H1 (cell line): ENCODE measurements around the gene TK1. TPM values are rescaled to one million over a fixed set of nuclear protein-coding genes. Genes with fewer than 3 reads are reported as not detected.

ENCODE experiments used
- CTCF ChIA-PET: fragments of 300-600 bp; sonication (Branson Sonifier 250); formaldehyde crosslinking; loops from one replicate; lab custom pipeline; 2021; ENCODE audit not compliant: partially characterized antibody; lab: Charles Lee
- POLR2A ChIA-PET: fragments of 300-600 bp; sonication (Branson Sonifier 250); formaldehyde crosslinking; loops from one replicate; lab custom pipeline; 2021; ENCODE audit warnings: inconsistent platforms; ENCODE audit not compliant: partially characterized antibody; lab: Charles Lee
- DNase-seq, 2 experiments: peaks; one replicate each; pipeline versions ENCODE4 v3.0.0 to v3.0.0-alpha.2; 2010 to 2022; ENCODE audit warnings: low spot score in 2 of 2, low read depth in 1 of 2, mixed read lengths in 1 of 2
- FAIRE-seq: peaks from 2 replicates; lab custom pipeline; 2011; peaks lifted over from hg19 to GRCh38; lab: Jason Lieb, UNC
- H2AFZ ChIP-seq: 2 replicates; pipeline ENCODE4 v1.8.1; 2012; ENCODE audit warnings: low read length, inconsistent platforms
- H2AK5ac ChIP-seq: 2 replicates; pipeline ENCODE4 v1.6.1; 2013; ENCODE audit warnings: low read depth, low read length
- H2BK120ac ChIP-seq: replicated peaks from 2 replicates; pipeline ENCODE3; 2013; ENCODE audit warnings: low read depth, low read length, inconsistent platforms
- H2BK12ac ChIP-seq: 2 replicates; pipeline ENCODE4 v1.6.1; 2013; ENCODE audit warnings: low read depth, low read length
- H2BK15ac ChIP-seq: 2 replicates; pipeline ENCODE4 v1.6.1; 2013; ENCODE audit warnings: low read length
- H2BK20ac ChIP-seq: 2 replicates; pipeline ENCODE4 v1.6.1; 2013; ENCODE audit warnings: low read length
- H2BK5ac ChIP-seq: 2 replicates; pipeline ENCODE4 v1.6.1; 2013; ENCODE audit warnings: low read depth, low read length
- H3K14ac ChIP-seq: 2 replicates; pipeline ENCODE4 v1.6.1; 2013; ENCODE audit warnings: inconsistent platforms; ENCODE audit not compliant: insufficient read length
- H3K18ac ChIP-seq: 2 replicates; pipeline ENCODE4 v1.6.1; 2013; ENCODE audit warnings: low read length; ENCODE audit errors: extremely low read depth
- H3K23ac ChIP-seq: 2 replicates; pipeline ENCODE4 v1.6.1; 2013; ENCODE audit warnings: inconsistent platforms; ENCODE audit not compliant: insufficient read length
- H3K23me2 ChIP-seq: 2 replicates; pipeline ENCODE4 v1.6.1; 2013; ENCODE audit warnings: low read depth, low read length
- H3K27ac ChIP-seq: 2 replicates; pipeline ENCODE4 v1.6.1; 2011; ENCODE audit warnings: low read depth, low read length, inconsistent platforms
- H3K27me3 ChIP-seq, 4 experiments: replicated peaks in 1 of 4; 1 replicate in 1 of 4; 2 replicates in 3 of 4; pipeline versions ENCODE4 v1.6.1 to v1.8.1; 2011 to 2013; ENCODE audit warnings: low read length in 3 of 4, mild to moderate bottlenecking in 3 of 4, inconsistent platforms in 2 of 4, mixed read lengths in 2 of 4, moderate library complexity in 1 of 4; ENCODE audit not compliant: control insufficient read depth in 3 of 4, insufficient read depth in 3 of 4; ENCODE audit errors: extremely low read depth in 1 of 4
- H3K36me3 ChIP-seq, 4 experiments: 2 replicates each; pipeline versions ENCODE4 v1.6.1 to v1.8.1; 2011 to 2013; ENCODE audit warnings: mild to moderate bottlenecking in 4 of 4, low read length in 3 of 4, moderate library complexity in 2 of 4, control low read depth in 1 of 4, inconsistent platforms in 1 of 4; ENCODE audit not compliant: insufficient read depth in 4 of 4, control insufficient read depth in 2 of 4
- H3K4ac ChIP-seq: replicated peaks from 2 replicates; pipeline ENCODE3; 2013; ENCODE audit warnings: low read length, low read depth, mixed read lengths, inconsistent platforms; ENCODE audit not compliant: insufficient read length
- H3K4me1 ChIP-seq, 4 experiments: replicated peaks in 1 of 4; 1 replicate in 1 of 4; 2 replicates in 3 of 4; pipeline versions ENCODE4 v1.6.1 to v1.8.1; 2011 to 2013; ENCODE audit warnings: low read length in 3 of 4, inconsistent platforms in 2 of 4, mixed read lengths in 1 of 4; ENCODE audit not compliant: insufficient read depth in 4 of 4, control insufficient read depth in 3 of 4
- H3K4me2 ChIP-seq, 2 experiments: 2 replicates each; pipeline versions ENCODE4 v1.6.1 to v1.8.1; 2011 to 2013; ENCODE audit warnings: low read depth in 2 of 2, low read length in 2 of 2, control low read depth in 1 of 2, inconsistent platforms in 1 of 2, mild to moderate bottlenecking in 1 of 2; ENCODE audit not compliant: insufficient read depth in 1 of 2
- H3K4me3 ChIP-seq, 4 experiments: fragments of 200-600, 300-600 bp in 1 of 4; sonication (generic), shearing (Covaris generic), sonication (Bioruptor Twin) in 1 of 4; 2 replicates each; pipeline versions ENCODE4 v1.5.1 to v1.8.1; 2011 to 2016; ENCODE audit warnings: low read length in 4 of 4, low read depth in 3 of 4, control low read depth in 2 of 4, inconsistent platforms in 2 of 4, mild to moderate bottlenecking in 2 of 4, mixed read lengths in 1 of 4, moderate library complexity in 1 of 4; ENCODE audit not compliant: insufficient read depth in 2 of 4; ENCODE audit errors: extremely low read depth in 1 of 4
- H3K56ac ChIP-seq: replicated peaks from 2 replicates; pipeline ENCODE3; 2013; ENCODE audit warnings: low read depth, mild to moderate bottlenecking, mixed read lengths, low read length, inconsistent platforms; ENCODE audit not compliant: insufficient read length
- H3K79me1 ChIP-seq: 2 replicates; pipeline ENCODE4 v1.6.1; 2013; ENCODE audit warnings: low read depth, low read length, control low read depth
- H3K79me2 ChIP-seq, 2 experiments: 2 replicates each; pipeline versions ENCODE4 v1.6.1 to v1.8.1; 2012 to 2013; ENCODE audit warnings: low read length in 2 of 2, mild to moderate bottlenecking in 2 of 2, inconsistent platforms in 1 of 2; ENCODE audit not compliant: insufficient read depth in 2 of 2, control insufficient read depth in 1 of 2
- H3K9ac ChIP-seq, 4 experiments: replicated peaks in 1 of 4; 1 replicate in 1 of 4; 2 replicates in 3 of 4; pipeline versions ENCODE4 v1.6.1 to v1.8.1; 2011 to 2013; ENCODE audit warnings: low read depth in 3 of 4, low read length in 3 of 4, control low read depth in 2 of 4, mild to moderate bottlenecking in 2 of 4, moderate library complexity in 2 of 4, inconsistent platforms in 1 of 4; ENCODE audit errors: extremely low read depth in 1 of 4
- H3K9me3 ChIP-seq, 2 experiments: 2 replicates each; pipeline versions ENCODE4 v1.6.1 to v1.8.1; 2012 to 2013; ENCODE audit warnings: mild to moderate bottlenecking in 2 of 2, moderate library complexity in 2 of 2, control low read depth in 1 of 2, inconsistent platforms in 1 of 2, low read depth in 1 of 2, low read length in 1 of 2, mixed read lengths in 1 of 2; ENCODE audit not compliant: insufficient read depth in 2 of 2
- H4K20me1 ChIP-seq, 2 experiments: replicated peaks in 1 of 2; 2 replicates each; pipeline versions ENCODE3 to v1.8.1; 2011 to 2013; ENCODE audit warnings: inconsistent platforms in 2 of 2, low read length in 2 of 2, mild to moderate bottlenecking in 1 of 2; ENCODE audit not compliant: insufficient read depth in 2 of 2, control insufficient read depth in 1 of 2
- H4K5ac ChIP-seq: 2 replicates; pipeline ENCODE4 v1.6.1; 2013; ENCODE audit warnings: low read length, low read depth, mixed read lengths, inconsistent platforms; ENCODE audit not compliant: insufficient read length
- H4K8ac ChIP-seq: 2 replicates; pipeline ENCODE4 v1.8.0; 2013; ENCODE audit warnings: mild to moderate bottlenecking, moderate library complexity, low read length, inconsistent platforms; ENCODE audit not compliant: insufficient read depth; ENCODE audit errors: extremely low read depth
- H4K91ac ChIP-seq: replicated peaks from 2 replicates; pipeline ENCODE3; 2013; ENCODE audit warnings: low read length, mixed read lengths, inconsistent platforms; ENCODE audit not compliant: insufficient read length
- ASH2L ChIP-seq: fragments of 200-600, 300-600 bp; sonication (generic); IDR thresholded peaks from one replicate; pipeline ENCODE4 v1.7.1; 2017; ENCODE audit warnings: low read length
- E2F6 ChIP-seq: IDR thresholded peaks from 2 replicates; pipeline ENCODE4 v1.6.1; 2012; ENCODE audit warnings: inconsistent platforms
- WGBS, 2 experiments: shearing (Covaris generic) in 1 of 2; methylation state at CpG; one replicate each; pipeline versions ENCODE4 v1.1.6 to v1.1.7; 2013 to 2015; ENCODE audit warnings: low lambda C conversion rate in 2 of 2, mixed read lengths in 2 of 2, inconsistent platforms in 1 of 2, low coverage in 1 of 2, missing lambda C conversion rate in 1 of 2; ENCODE audit not compliant: insufficient replicate concordance in 2 of 2, insufficient coverage in 1 of 2, insufficient read length in 1 of 2; ENCODE audit errors: extremely low coverage in 1 of 2, missing lambda C conversion rate in 1 of 2; 5-methylcytosine and 5-hydroxymethylcytosine counted together
- polyA plus RNA-seq, 7 experiments: library from polyadenylated mRNA; depleted of rRNA in 3 of 7; stranded (reverse) in 5 of 7; unstranded in 2 of 7; fragments of >200 nt in 5 of 7; fragments of 200-250 nt in 2 of 7; gene quantifications; 1 replicate in 5 of 7; 2 replicates in 1 of 7; 4 replicates in 1 of 7; pipeline versions ENCODE4 v1.2.1 to v1.2.3, GENCODE V29; 2011 to 2013; ENCODE audit warnings: missing spikeins in 2 of 7, mixed read lengths in 2 of 7
- total RNA-seq: library from RNA; stranded (reverse); fragmentation: NEBNext Ultra II Directional; extraction: Animal tissue kit (Norgen Biotek cat#: 25700); gene quantifications from 2 replicates; pipeline ENCODE4 v1.2.1, GENCODE V29; 2021

The TK1 gene
- total and polyA plus RNA-seq, 2 of the 8 experiments (the other 6 are each of a cell fraction or from before 2014, with no cell fraction given): 66.9 to 147 TPM

DNA sequence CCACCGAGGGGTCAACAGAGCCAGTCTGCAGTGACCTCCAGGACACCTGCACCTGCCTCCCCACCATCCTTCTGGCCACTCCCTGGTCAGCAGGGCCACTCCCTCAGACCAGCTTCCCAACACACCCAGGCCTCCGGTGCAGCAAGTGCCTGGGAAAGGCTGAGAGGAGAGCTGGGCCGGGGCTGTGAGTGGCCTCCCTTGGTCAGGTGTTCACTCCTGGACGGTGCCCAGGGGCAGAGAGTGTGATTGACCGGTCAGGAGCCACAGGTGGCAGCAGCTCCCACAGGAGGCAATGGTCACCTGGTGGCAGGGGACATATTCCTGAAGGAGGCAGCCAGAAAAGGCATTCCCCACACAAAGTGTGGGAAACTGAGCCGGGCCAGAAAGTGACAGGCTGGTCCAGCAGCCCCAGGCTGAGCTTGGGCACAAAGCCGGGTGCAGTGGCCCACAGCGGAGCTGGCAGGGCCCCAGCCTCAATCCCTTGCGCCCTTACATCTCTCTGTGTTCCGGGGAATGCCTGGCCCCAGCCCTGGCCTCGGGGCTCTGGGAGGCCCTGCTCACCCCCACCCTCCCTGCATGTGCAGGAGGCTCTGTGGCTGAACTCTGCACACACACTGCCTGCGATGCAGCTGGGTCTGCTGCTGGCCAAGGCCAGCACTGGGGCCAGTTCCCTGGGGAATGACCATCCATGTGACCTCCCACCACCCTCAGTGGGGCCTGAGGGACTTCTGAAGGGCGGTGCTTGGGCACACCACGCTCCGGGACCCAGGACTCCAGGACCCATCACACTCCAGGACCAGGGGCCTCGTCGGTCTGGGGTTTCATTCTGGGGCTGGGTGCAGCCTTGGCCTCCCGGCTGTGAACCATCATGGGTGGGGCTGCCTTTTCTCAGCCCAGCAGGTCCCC lies 41.9 kb downstream of the TK1 start:
- Histone ChIP-seq H3K4me2 (no peak overlapping the region), H4K5ac (no peak overlapping the region), H3K18ac (no peak overlapping the region), H2BK20ac (no peak overlapping the region), H4K91ac (no peak overlapping the region), H3K27ac (no peak overlapping the region), H4K20me1 (peaks cover 0 to 2% of the 10 kb centered on the region in 2 experiments), H2BK12ac (no peak overlapping the region), H3K4me1 (peaks cover 0 to 5% (median 4%) of the 10 kb centered on the region in 4 experiments; a peak in 3 of 7 replicates), H3K23me2 (peaks cover 2% of the 10 kb centered on the region; the same call in 1 of the 2 replicates), H3K14ac (no peak overlapping the region), H2BK5ac (no peak overlapping the region), H3K56ac (no peak overlapping the region), H2BK120ac (no peak overlapping the region), H3K9me3 (no peaks in the 10 kb centered on the region), H3K4ac (no peak overlapping the region), H2AFZ (no peak overlapping the region), H3K36me3 (no peaks in the 10 kb centered on the region), H3K9ac (no peak overlapping the region), H3K27me3 (0 out of 7 replicates have a peak, but pooled peaks cover 0 to 2% (median 0%) of the 10 kb centered on the region in 4 experiments), H2BK15ac (no peak overlapping the region), H2AK5ac (no peak overlapping the region), H3K23ac (no peak overlapping the region), H3K4me3 (no peak overlapping the region), H3K79me2 (no peaks in the 10 kb centered on the region), H3K79me1 (no peaks in the 10 kb centered on the region), H4K8ac (peak overlapping the region; percentile 60)
- DNase-seq: no peak
- CTCF ChIA-PET: interaction anchor here (0.7 to 2.7 kb wide), 10 partner anchors 7 to 1296 kb away, joined by 3 to 19 read pairs (median 4); partner anchors contain the start of genes AFMID and TK1
- FAIRE-seq: no peak
- TF ChIP-seq ASH2L: no peak
- TF ChIP-seq E2F6: no peak
- POLR2A ChIA-PET: interaction anchor here (1.0 to 6.2 kb wide), 5 partner anchors 17 to 42 kb away, joined by 3 to 40 read pairs (median 5); partner anchors contain the start of genes AFMID, TK1 and TMC6
- WGBS, 2 experiments: 91% methylated on average over 11 of the region's 18 CpGs; no CpG with 5 or more reads in 1 of the 2 experiments
